Gastrocnemius medialis (tissue), 4 donors: ENCODE results near the gene AP1B1. TPM values are rescaled to one million over a fixed set of nuclear protein-coding genes. Genes with fewer than 3 reads are reported as not detected.

Experiments
- ATAC-seq, 2 donors: fragments of 150-250 bp; one replicate each; pipeline ENCODE4 v1.9.1; 2016
- DNase-seq, 2 donors: peaks; one replicate each; pipeline ENCODE4 v3.0.0-alpha.2; 2019
- H3K27ac ChIP-seq, 4 donors: fragments of 200-600 bp; sonication (generic); 1 replicate in 1 of 4; 2 replicates in 3 of 4; pipeline ENCODE4 v1.5.1; 2016 to 2018; ENCODE audit warnings: mild to moderate bottlenecking in 2 of 4, moderate library complexity in 1 of 4
- H3K27me3 ChIP-seq, 3 donors: fragments of 200-600 bp; sonication (generic) in 2 of 3; 1 replicate in 1 of 3; 2 replicates in 2 of 3; pipeline versions ENCODE4 v1.5.1 to v1.6.0; 2016 to 2019; ENCODE audit warnings: mild to moderate bottlenecking in 1 of 3, moderate library complexity in 1 of 3
- H3K36me3 ChIP-seq, 2 donors: fragments of 200-600 bp; sonication (generic) in 1 of 2; one replicate each; pipeline ENCODE4 v1.5.1; 2017 to 2018
- H3K4me1 ChIP-seq, 2 donors: fragments of 200-600 bp; sonication (generic) in 1 of 2; one replicate each; pipeline ENCODE4 v1.5.1; 2016 to 2017; ENCODE audit warnings: mild to moderate bottlenecking in 2 of 2
- H3K4me3 ChIP-seq, 4 donors: fragments of 200-600 bp; sonication (generic) in 3 of 4; 1 replicate in 1 of 4; 2 replicates in 3 of 4; pipeline ENCODE4 v1.5.1; 2016 to 2019; ENCODE audit warnings: mild to moderate bottlenecking in 2 of 4
- H3K9me3 ChIP-seq, 3 donors: fragments of 200-600 bp; sonication (generic) in 2 of 3; 1 replicate in 1 of 3; 2 replicates in 2 of 3; pipeline ENCODE4 v1.5.1; 2016 to 2019
- CTCF ChIP-seq, 5 experiments: fragments of 450-650 bp in 3 of 5; fragments of 200-600 bp in 2 of 5; sonication (generic) in 2 of 5; IDR thresholded peaks in 4 of 5; conservative IDR thresholded peaks in 1 of 5; 1 replicate in 4 of 5; 2 replicates in 1 of 5; pipeline ENCODE4 v1.5.1; 2016 to 2019; ENCODE audit warnings: antibody characterized with exemption in 5 of 5, mild to moderate bottlenecking in 3 of 5, moderate library complexity in 3 of 5
- POLR2A ChIP-seq, 2 donors: fragments of 450-650 bp; IDR thresholded peaks; one replicate each; pipeline ENCODE4 v1.6.1; 2017; ENCODE audit warnings: antibody characterized with exemption in 2 of 2, mild to moderate bottlenecking in 2 of 2, moderate library complexity in 2 of 2
- in situ Hi-C, 4 donors: fragments of 200-750 bp; cut with MboI; loops; one replicate each; pipeline versions ENCODE4 v1.15.0 to v1.8.0; 2017; ENCODE audit warnings: low sequenced_read_pairs in 4 of 4
- intact Hi-C: fragments of 100-400 bp; cut with DNase I; formaldehyde crosslinking; loops from one replicate; pipeline ENCODE4 v1.15.1; 2023; ENCODE audit warnings: low total_unique reads
- total RNA-seq, 4 donors: library from RNA; depleted of rRNA; stranded (reverse); fragments of >200 nt; gene quantifications; one replicate each; pipeline versions ENCODE4 v1.1.0 to v1.2.3, GENCODE V29; 2016

Gene AP1B1
- 10 to 100 TPM; 26.5 to 44.6 (median 37.3) TPM for total RNA-seq

DNA sequence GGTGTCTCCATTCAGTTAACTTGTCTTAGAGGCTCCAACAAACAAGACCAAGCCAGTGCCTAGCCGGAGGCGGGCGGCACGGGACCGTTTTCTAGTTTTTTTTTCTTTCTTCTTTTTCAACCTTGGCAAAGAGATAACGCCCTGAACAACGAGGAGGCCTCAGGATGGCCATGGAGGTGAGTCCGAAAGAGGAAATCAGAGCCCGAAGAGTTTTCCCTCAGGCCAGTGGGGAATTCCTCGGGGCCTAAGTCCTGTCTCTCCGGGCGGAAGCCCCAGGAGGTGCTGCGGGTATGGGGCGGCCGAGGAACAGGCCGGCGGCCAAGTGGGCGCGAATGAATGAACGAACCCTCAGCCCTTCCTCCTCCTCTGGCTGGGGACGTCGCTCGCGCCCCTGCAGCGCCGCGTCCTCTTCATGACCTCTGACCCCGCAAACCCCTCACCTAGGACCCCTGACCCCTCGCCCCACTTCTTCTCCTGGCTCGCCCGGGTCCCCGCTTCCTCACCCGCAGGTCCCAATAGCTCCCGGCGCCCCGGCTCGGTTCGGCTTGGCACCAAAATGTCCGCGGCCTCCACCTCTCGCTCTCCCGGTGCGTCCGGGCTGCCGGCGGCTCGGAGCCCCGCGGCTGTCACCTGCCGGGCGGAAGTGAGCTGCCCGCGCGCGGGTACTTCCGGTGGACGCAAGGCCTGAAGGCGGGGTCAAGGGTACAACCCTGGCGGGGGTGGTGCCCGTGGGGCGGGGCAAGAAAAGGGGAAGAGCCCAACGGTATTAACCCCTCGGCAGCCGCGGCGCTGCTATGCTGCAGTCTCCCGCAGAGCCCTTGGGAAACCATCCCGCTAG lies at the start of gene AP1B1:
Gene AP1B1 (minus strand): TSS at position 650 of the 838 bp plus-strand sequence. CDS start 21,327 bp downstream, outside the sequence.
- H3K9me3 ChIP-seq: no peaks in the 10 kb centered on the region
- H3K27ac ChIP-seq: peak within 1 kb of the TSS; percentile 83 to 97 (median 92)
- intact Hi-C loops: loop anchor here (1.0 kb wide), 2 partner anchors 51 to 82 kb away; partner anchors contain the start of gene GAS2L1
- no peaks in the 10 kb centered on the region for H3K36me3 ChIP-seq
- in situ Hi-C loops: no loop called here
- H3K4me3 ChIP-seq: peak within 1 kb of the TSS; percentile 69 to 96 (median 82)
- peak; percentile 90 to 95 for DNase-seq
- ATAC-seq: peak; percentile 92 to 95
- peak; percentile 78 to 86 for TF ChIP-seq POLR2A (IDR thresholded peaks at IDR 0.05)
- TF ChIP-seq CTCF (IDR thresholded peaks at IDR 0.05 in 4 of 5, conservative IDR thresholded peaks at IDR 0.05 in 1 of 5): peak in 1 of 5 experiments; percentile 10
- no peaks in the 10 kb centered on the region for H3K27me3 ChIP-seq
- peaks cover 27 to 28% of the 10 kb centered on the region in 2 donors for H3K4me1 ChIP-seq

- DNase-seq: no peak
- no peak overlapping the region for H3K27ac ChIP-seq
- no peak overlapping the region for H3K4me3 ChIP-seq
- peaks cover 0 to 19% (median 2%) of the 10 kb centered on the region in 3 donors for H3K27me3 ChIP-seq
- no peaks in the 10 kb centered on the region for H3K36me3 ChIP-seq
- intact Hi-C loops (no loop called here), in situ Hi-C loops (no loop called here)
- H3K9me3 ChIP-seq: no peaks in the 10 kb centered on the region
- no peaks in the 10 kb centered on the region for H3K4me1 ChIP-seq
- no peak for ATAC-seq
- TF ChIP-seq CTCF (IDR thresholded peaks at IDR 0.05 in 4 of 5, conservative IDR thresholded peaks at IDR 0.05 in 1 of 5): no peak
- no peak for TF ChIP-seq POLR2A (IDR thresholded peaks at IDR 0.05)
Measured at GRCh38 chr22:29435236-29436136, 47.1 kb upstream of the AP1B1 start.

- Histone ChIP-seq H3K9me3 (no peaks in the 10 kb centered on the region), H3K27me3 (peaks cover 0 to 19% (median 2%) of the 10 kb centered on the region in 3 donors), H3K36me3 (no peaks in the 10 kb centered on the region), H3K4me3 (no peak overlapping the region), H3K27ac (no peak overlapping the region), H3K4me1 (no peaks in the 10 kb centered on the region)
- TF ChIP-seq POLR2A (IDR thresholded peaks at IDR 0.05) (no peak), CTCF (IDR thresholded peaks at IDR 0.05 in 4 of 5, conservative IDR thresholded peaks at IDR 0.05 in 1 of 5) (no peak)
- in situ Hi-C loops (no loop called here), intact Hi-C loops (no loop called here)
- ATAC-seq (no peak), DNase-seq (no peak)
Measured at GRCh38 chr22:29434288-29434687, 45.9 kb upstream of the AP1B1 start.

- intact Hi-C loops: no loop called here
- DNase-seq (no peak), ATAC-seq (no peak)
- no peaks in the 10 kb centered on the region for H3K4me1 ChIP-seq
- TF ChIP-seq POLR2A (IDR thresholded peaks at IDR 0.05) (no peak), CTCF (IDR thresholded peaks at IDR 0.05 in 4 of 5, conservative IDR thresholded peaks at IDR 0.05 in 1 of 5) (no peak)
- no peaks in the 10 kb centered on the region for H3K9me3 ChIP-seq
- H3K36me3 ChIP-seq: no peaks in the 10 kb centered on the region
- no peak overlapping the region for H3K27ac ChIP-seq
- no peak overlapping the region for H3K4me3 ChIP-seq
- in situ Hi-C loops: no loop called here
- H3K27me3 ChIP-seq: peaks cover 0 to 19% (median 2%) of the 10 kb centered on the region in 3 donors
Measured at GRCh38 chr22:29433856-29434255, 45.5 kb upstream of the AP1B1 start.
